Measurements from ENCODE around the gene HMX1.

Gene HMX1

GRCh38 chr4:8891646-8892555 is 20.3 kb upstream of the HMX1 start:
- DNase-seq: no peak

GRCh38 chr4:8891255-8891645 is 19.6 kb upstream of the HMX1 start:
- DNase-seq: no peak

GRCh38 chr4:8888856-8889255 is 17.2 kb upstream of the HMX1 start:
- no peak for DNase-seq

- no peak for DNase-seq
These were observed 15.2 kb upstream of the HMX1 start for GRCh38 chr4:8886612-8887406.

- DNase-seq: no peak
These were observed 10.6 kb upstream of the HMX1 start for GRCh38 chr4:8882239-8882638.

- DNase-seq: no peak
These were observed 9.2 kb upstream of the HMX1 start for GRCh38 chr4:8880851-8881250.

- no peak for DNase-seq
These were observed 7.9 kb upstream of the HMX1 start for GRCh38 chr4:8879574-8879973.

- no peak for DNase-seq
These were observed 6.8 kb upstream of the HMX1 start for GRCh38 chr4:8878421-8878820.

- DNase-seq: no peak
These were observed 6.1 kb upstream of the HMX1 start for GRCh38 chr4:8877780-8878040.

GRCh38 chr4:8876982-8877779 is 5.5 kb upstream of the HMX1 start:
- DNase-seq: no peak

- no peak for DNase-seq
These were observed 3.4 kb upstream of the HMX1 start for GRCh38 chr4:8874896-8875680.

- no peak for DNase-seq
These were observed 2.6 kb upstream of the HMX1 start for GRCh38 chr4:8874003-8874895.

GRCh38 chr4:8872402-8873291 is 1.0 kb upstream of the HMX1 start:
- DNase-seq: no peak

- DNase-seq: no peak
These were observed 807 bp downstream of the HMX1 start for GRCh38 chr4:8870647-8871416.

- DNase-seq: no peak
These were observed 1.6 kb downstream of the HMX1 start for GRCh38 chr4:8869898-8870646.

GRCh38 chr4:8869002-8869897 is 2.4 kb downstream of the HMX1 start:
- no peak for DNase-seq

- no peak for DNase-seq
These were observed 3.2 kb downstream of the HMX1 start for GRCh38 chr4:8868321-8869001.
